IPS DF 4.7 (cell line): ENCODE data around the gene GRIK4.
A peak's percentile ranks its signal among the peaks of the same experiment; 100 is the strongest.
"Not testable (repeated sequence)": the region's sequence is repeated elsewhere in the genome, so short reads cannot be mapped to it uniquely, and the experiment has no call there.

Experiments
- DNase-seq: peaks from one replicate; pipeline ENCODE4 v3.0.0-alpha.2; 2013; ENCODE audit warnings: low spot score; ENCODE audit errors: extremely low read depth

The GRIK4 gene

DNA sequence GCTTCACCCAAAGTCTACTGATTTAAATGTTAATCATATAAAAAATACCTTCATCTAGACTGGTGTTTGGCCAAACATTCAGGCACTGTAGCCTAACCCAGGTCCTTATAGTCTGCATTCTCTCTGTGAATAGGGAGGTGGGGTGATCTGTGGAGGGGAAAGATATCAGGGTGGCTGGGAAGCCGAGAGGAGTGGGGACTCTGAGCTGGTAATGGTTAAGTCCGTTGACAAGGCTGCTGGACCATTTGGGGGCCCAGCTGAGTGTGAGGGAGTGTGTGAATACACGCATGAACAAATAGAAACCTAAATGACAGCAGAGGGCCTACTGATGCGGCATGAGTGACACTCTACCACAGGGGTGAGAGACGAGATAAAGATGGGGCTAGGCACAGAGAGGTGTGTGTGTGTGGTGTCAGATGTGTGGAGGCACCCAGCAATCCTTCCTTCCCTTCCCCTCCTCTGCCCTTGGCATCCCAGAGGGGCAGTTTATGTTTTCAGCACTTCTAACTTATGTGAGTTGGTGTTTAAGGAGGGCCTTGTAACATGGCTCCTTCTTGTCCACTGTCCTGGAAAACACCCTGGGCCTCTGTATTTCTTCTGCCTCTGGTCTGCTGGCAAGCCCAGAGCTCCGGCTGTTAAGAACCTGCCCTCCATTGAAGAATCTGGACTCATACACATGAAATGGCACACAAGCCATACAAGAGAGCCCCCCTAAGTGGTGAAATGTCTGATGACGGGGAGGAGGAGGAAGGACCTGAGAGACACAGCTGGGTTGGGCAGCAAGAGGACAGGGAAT, 263.2 kb downstream of the GRIK4 start:
- DNase-seq = no peak

DNA sequence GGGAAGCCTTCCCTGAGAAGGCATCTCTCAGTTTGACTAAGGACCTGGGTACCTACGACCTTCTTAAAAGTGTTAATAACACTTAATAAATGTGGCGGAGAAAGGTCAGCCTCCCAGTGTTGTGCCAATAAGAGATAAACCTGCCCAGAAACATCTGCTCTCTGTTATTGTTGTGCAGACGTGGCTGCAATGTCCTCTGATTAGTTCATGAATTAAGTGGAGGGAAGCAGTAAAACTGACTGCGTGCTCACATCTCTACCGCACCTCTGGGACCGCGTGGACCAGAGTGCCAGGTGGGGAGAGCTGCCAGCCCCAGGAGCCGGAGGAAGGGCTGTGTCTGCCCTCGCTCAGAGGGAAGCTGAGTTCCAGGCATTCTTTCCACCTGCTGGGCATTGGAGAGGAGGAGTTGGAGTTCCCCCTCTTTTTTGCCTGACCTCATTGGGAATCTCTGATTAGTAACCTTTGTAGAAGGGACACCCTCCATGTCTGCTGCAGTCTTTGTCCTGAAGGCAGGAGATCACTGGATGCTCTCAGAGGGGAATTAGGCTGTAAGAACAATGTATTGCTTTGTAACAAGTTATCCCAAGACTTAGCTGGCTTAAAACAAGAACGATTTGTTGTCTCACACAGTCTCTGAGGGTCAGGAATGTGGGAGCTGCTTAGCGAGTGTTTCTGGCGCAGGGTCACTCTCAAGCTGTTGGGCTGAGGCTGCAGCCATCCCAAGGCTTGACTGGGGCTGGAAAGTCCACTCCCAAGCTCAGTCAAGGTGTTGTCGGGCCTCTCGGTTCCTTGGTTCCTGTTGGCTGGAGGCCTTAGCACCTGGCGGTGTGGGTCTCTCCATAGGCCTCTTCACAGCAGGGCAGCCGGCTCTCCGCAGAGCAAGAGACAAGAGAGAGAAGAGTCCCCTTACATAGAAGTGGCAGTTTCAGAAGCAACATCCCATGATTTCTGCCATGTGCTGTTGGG, 264.7 kb downstream of the GRIK4 start:
- no peak for DNase-seq

DNA sequence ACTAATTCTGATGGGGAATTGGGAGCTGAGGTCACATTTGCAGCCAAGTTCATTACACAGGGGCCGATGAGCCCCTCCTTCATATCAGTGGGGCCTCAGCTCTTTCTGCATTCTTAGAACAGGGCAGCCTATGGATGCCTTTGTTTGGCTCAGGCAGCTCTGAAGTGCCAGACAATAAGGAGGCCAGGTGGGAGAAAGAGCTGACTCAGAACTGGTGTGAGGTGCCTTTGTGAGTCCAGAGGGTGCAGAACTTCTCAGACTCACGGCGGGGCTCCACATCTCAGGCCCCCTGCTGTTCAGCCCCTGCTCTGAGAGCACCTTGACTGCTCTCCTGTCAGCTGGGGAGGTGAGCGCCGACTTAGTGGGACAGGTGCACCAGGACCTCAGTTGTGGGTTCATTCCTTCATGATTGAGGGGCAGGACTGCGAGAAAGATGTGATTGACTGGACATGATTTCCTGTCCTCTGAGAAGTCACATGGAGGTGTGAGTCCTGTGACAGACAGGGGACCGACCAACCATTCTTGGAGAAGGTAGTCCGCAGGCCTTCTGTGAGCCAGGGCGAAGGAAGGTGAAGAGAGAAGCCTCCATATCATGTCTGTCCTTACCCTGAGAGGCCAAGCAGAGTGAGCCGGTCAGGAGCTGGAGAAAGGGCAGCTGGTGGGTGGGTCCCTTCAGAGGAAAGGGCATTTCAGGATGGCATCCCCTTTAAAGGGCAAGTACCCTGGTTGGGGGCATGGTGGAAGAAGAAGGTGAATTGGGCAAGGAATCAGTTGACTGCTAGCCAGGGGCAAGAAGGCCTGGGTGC, 267.3 kb downstream of the GRIK4 start:
- no peak for DNase-seq

DNA sequence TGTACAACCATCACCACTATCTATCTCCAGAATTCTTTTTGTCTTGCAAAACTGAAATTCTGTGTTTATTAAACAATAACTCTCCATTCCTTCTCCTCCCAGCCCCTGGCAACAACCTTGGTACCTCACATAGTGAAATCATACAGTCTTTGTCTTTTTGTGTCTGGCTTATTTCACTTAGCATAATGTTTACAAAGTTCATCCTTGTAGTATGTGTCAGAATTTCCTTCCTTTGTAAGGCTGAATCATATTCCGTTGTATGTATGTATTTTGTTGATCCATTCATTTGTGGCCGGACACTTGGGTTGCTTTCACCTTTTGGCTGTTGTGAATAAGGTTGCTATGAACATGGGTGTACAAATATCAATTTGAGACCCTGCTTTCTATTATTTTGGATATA, 268.7 kb downstream of the GRIK4 start:
- DNase-seq = no peak

DNA sequence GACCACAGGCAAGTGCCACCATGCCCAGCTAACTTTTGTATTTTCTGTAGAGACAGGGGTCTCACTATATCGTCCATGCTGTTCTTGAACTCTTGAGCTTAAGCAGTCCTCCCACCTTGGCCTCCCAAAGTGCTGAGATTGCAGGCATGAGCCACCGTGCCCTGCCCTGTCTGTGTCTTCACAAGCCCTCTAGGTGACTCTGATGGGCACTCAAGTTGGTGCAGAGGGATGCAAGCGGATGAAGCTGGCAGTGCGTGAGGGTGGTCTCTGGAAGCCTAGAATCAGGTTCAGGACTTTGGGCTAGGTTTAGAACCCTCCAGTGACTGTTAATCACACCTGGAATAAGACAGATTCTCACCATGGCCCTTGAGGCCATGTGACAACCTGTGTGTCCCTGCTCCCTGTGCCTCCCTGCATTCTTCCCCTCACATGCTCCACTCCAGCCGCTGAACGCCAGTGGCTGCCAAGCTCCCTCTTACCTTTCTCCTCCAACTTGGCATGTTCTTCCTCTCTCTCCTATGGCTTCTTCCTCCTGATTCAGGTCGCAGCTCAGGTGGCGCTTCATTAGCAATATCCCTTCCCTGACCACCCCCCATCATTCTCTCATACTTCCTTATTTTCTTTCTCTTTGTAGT, 270.1 kb downstream of the GRIK4 start:
- DNase-seq = no peak

DNA sequence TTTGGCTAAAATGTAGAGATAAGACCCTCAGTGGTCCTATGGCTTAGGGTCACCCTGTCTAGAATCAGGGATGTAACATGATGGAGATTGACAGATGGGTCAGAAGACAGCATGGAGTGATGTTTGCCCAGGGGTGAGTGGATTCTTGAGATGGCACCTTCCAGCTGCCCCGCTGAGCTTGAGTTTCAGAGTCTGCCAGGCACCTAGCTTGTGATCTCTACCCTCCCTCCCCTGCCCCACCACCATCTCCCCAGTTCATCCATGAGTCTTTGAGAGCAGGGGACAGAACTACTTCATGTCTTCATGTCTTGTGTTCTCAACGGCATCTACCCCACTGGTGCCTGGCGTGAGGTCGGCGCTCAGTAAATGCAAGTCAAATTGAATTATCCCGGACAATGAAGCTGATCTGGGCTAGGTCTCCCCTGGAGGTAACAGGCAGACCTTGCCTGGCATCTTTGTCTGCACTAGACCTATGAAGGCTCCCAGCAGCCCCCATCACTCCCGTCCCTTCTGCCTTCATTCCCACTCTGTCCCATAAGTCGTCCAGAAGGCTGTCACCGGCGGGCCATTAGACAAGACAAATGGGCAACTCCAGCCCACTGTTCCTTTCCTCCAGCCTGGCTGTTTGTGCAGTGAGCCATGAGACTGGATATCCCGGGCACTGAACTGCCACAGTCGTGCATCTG, 273.2 kb downstream of the GRIK4 start:
- DNase-seq = no peak

DNA sequence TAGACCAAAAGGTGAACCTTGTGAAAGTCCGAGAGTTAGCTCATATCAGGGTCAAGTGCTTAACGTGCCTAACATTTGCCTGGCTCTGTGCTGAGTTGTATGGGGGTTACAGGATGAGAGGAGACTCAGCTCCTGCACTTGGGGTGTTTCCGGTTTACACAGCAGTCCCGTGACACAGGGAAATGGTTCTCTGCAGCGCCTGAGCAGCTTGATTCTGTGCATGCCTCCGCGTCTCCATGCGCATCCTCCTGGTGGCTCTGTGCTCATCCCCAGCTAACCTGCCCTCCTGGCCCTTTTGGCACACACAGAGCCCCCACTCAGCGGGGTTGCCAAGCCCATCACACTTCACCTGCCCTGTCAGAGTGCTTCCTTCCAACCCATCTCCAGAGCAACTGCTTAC, 274.0 kb downstream of the GRIK4 start:
- no peak for DNase-seq

DNA sequence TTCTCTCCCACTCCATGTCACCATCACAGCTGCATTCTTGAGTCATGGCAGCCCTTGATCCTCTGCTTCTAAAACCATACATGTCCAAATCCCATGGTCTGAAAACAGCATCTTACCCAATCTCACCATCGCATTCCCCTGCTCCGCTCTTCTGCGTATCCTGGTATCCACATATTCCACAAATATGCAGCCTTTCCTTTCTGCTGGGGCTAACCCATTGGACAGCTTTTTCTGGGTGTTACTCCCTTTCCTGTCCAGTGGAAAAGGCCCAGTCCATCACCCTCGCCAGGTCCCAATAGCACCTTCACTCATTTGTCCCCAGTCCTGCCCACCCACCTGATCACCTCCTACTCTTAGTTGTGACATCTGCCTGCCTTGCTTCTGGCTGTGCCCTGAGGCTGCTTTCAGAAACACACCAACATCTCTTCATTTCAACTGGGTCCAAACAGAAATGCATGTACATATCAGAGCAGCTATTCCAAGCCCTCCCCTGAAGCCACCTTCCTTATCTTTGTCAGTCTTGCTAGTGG, 274.7 kb downstream of the GRIK4 start:
- no peak for DNase-seq

DNA sequence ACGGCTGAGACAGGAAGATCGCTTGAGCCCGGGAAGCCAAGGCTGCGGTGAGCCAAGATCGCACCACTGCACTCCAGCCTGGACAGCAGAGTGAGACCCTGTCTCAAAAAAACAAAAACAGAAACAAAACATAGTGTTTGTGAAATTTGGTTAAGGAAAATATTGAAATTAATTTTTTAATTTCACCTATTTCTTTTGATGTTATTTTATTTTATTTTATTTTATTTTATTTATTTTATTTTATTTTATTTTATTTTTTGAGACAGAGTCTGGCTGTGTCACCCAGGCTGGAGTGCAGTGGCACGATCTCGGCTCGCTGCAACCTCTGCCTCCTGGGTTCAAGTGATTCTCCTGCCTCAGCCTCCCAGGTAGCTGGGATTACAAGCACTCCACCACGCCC, 275.7 kb downstream of the GRIK4 start:
- not testable (repeated sequence) for DNase-seq

DNA sequence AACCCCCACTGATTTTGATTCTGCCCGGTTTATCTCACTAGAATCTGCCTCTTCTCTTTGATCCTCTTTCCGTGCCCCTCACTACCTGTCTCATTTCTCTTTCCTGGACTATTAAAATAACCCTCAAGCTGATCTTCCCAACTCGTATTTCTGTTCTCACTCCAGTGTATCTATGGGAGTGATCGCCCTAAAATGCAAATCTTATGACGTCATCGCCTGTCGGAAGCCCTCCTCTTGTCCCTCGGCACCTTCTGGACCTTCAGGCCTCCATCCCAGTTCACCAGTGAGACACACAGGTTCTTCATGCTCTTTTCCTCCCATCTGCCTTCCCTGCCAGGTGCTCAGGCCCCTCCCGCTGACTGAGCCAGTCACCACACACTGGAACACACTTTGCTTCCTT, 277.8 kb downstream of the GRIK4 start:
- no peak for DNase-seq

DNA sequence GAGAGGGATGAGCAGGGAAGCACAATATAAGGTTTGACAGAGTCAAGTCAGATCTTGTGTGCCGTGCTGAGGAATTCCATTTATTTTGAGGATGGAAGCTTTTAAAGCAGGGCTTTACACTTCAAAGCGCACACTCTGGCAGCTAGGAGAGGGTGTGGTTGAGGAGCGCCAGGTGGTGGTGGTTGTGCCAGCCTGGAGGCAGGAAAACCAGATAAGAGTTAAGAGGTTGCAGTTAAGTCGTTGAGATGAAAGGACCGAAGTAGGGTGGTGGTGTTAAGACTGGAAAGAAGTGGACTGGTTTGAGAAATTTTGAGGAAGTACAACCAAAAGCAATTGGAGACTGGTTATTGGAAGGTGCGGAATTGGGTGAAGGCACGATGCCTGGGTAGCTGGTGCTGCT, 280.8 kb downstream of the GRIK4 start:
- no peak for DNase-seq

DNA sequence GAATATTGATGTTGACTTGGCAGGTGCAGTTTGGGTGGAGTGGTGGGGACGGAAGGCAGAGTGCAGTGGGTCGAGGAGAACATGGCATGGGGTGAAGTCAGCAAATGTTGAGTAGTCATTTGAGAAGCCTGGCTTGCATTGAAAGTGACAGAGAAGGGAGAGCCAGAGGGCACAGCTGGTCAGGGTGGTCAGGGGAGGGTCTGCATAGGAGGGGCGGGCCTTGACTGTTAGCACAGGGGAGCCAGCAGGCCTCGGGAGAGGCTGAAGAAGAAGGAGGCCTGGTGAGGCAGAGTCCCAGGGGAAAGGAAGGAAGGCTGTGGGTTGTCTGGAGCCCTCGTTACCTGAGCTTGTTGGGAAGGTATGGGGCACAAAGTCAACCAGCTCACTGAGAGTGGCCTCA, 281.6 kb downstream of the GRIK4 start:
- no peak for DNase-seq

DNA sequence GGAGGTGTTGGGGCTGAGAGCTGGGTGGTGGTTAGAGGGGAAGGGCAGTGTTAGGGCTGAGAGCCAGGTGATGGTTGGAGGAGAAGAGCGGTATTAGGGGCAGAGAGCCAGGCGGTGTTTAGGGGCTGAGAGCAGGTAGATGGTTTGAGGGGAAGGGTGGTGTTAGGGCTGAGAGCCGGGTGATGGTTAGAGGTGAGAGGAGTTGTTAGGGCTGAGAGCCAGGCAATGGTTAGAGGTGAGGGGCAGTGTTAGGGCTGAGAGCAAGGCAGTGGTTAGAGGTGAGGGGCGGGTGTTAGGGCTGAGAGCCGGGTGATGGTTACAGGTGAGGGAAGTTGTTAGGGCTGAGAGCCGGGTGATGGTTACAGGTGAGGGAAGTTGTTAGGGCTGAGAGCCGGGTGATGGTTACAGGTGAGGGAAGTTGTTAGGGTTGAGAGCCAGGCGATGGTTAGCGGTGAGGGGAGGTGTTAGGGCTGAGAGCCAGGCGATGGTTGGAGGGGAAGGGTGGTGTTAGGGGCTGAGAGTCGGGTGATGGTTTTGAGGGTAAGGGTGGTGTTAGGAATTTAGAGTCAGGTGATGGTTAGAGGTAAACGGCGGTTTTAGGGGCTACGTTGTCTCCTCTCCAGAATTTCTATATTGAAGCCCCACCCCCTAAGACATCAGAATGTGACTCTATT, 282.4 kb downstream of the GRIK4 start:
- DNase-seq = no peak

DNA sequence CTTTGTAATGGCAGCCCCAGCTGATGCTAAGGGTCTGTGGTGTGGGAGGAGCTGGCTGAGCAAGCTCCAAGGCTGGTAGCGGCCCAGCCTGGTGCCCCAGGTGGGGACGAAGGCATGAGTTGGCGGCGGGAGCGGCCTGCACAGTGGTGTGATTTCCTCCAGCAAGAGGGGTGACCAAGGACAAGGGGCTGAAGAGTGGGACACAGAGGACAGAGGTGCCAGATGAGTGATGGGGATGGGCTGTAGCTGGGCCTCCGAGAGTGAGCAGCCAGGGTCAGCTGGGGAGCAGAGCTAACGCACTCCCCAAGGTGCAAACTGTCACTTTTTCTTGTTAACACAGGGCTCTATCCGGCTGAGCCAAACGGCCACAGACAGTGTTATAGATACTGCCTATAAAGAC, 283.2 kb downstream of the GRIK4 start:
- DNase-seq = no peak

DNA sequence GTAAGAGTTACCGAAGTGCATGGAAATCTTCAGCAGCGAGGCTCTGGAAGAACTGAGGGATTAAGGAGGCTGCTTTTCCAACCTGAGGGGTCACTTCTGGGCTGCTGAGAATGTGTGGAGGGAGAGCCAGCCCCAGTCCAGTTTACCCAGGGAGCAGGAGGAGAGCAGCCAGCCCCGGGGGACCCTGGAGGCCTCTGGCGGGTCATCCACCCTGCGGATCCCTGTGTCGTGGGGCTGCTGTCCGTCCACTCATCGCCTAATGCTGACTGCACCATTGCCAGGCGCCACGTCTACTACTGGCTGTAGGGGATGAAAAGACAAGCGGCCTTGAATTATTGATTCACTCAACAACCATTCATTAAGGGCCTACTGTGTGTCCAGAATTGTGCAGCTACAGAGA, 283.6 kb downstream of the GRIK4 start:
- DNase-seq = no peak

DNA sequence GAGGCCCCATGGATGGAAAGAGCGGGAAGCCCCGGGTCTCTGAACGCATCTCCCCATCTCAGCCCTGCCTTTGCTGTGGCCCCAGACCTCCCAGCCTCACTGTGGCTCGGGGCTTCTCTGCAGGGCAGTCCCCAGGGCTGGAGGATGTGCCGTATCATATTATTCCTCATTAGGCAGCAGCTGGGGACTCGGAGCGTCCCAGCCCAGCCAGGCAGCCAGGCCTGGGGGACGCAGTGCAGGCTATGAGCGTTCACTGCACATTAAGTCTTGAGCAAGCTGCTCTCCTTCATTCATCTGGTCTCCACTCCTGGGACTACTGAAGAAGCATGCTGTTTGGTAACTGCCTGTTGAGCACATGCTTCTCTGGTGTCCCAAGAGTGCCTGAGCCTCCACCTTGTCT, 285.6 kb downstream of the GRIK4 start:
- DNase-seq = no peak

DNA sequence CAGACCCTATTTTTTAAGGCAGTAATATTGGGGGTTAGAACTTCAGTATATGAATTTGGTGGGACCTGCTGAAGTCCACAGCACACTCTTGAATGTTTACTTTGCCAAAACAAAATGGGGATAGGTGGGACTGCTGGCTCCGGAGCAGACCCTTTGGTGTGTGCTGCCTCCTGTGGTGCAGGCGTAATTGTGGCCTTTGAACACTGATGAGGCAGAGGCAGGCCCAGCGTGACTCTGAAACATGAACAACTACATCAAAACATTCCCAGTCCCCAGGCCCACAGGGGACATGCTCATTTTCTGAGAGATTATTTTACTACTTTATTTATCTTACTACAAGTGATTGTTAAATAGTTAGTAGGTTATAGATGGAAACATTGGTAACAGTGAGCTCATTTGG, 287.3 kb downstream of the GRIK4 start:
- no peak for DNase-seq

DNA sequence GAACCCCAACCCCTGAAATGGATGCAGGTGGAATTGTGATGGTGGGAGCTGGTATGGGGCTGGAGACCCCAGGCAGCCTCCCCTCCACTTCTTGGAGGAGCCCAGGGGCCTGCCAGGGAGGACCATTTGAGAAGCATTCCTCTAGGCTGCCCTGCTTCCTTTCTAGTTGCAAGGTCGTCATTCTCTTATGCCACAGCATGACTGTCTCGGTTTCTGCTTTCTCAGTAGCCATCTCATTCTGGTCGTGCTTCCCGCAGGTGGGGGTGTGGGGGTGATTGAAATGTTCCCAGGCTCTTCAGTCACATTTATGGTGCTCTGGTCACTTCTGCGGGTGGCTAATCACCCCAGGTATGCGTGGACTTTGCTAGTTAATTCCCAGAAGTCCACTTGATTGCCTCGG, 288.7 kb downstream of the GRIK4 start:
- no peak for DNase-seq

DNA sequence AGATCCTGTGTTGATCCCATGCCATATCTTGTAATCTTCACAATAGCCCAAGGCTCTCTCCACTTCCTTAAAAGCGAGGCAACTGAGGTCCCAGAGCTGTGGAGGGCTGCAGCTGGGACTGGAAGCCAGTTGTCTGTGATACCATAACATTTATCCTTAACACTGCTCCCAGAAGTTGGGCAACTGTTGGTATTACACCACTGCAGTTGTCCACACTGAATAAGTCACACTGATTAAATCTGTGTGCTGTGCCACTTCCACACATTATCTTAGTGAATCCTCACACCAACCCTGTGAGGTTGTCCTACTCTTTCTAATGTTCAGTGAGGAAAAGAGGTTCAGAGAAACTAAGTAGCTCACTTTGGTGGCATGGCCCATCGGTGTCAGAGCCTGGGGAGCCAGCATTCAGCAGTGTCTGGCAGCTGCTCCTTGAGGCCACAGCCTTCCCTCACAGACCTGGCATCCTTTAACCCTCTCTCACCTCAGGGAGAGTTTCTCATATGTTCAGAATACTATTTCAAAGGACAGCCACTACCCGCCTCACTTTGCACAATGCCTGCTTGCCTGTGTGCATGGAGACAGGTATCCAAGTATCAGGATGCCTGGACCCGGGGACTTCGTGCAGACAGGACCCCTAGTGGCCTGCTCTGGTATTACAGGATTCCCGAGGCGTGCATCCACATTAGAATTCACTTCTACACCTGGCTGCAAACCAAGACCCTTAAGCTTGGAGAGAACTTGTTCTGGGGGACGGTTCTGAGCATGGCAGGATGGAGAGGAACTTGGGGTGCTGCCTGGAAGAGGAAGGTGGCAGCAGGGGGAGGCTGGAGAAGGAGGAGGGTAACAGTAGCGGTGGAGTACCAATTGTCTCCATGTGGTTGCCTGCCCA, 290.5 kb downstream of the GRIK4 start:
- DNase-seq = peak; percentile 30
